ENCODE results near the gene ADAMTS12. TPM values are rescaled to one million over a fixed set of nuclear protein-coding genes. Genes with fewer than 3 reads are reported as not detected.

Gene ADAMTS12
- polyA plus RNA-seq, 3 donors: not detected

- Mint-ChIP-seq H3K9me3 (peaks cover 0 to 2% (median 0%) of the 10 kb centered on the region in 7 donors), H3K27me3 (ENCODE audit: low read depth in 3 of 3) (peaks cover 0 to 2% (median 0%) of the 10 kb centered on the region in 3 donors), H3K4me3 (no peak overlapping the region), H3K4me1 (no peaks in the 10 kb centered on the region), H3K27ac (no peak overlapping the region), H3K36me3 (no peaks in the 10 kb centered on the region)
- Histone ChIP-seq H3K9me3 (replicated peaks in 1 of 2; ENCODE audit: control insufficient read depth in 1 of 2, insufficient read depth in 1 of 2, low read length in 2 of 2) (no peaks in the 10 kb centered on the region), H3K27me3 (ENCODE audit: control insufficient read depth in 2 of 2, insufficient read depth in 2 of 2, low read length in 2 of 2) (no peaks in the 10 kb centered on the region), H3K4me3 (replicated peaks in 1 of 3; ENCODE audit: low read depth in 2 of 3, low read length in 3 of 3) (no peak overlapping the region), H3K79me2 (ENCODE audit: insufficient read depth, low read length) (no peaks in the 10 kb centered on the region), H2AFZ (ENCODE audit: insufficient read depth, low read depth, low read length, poor library complexity, severe bottlenecking) (no peak overlapping the region), H4K20me1 (ENCODE audit: insufficient read depth, low read length) (no peaks in the 10 kb centered on the region), H3K36me3 (replicated peaks in 1 of 2; ENCODE audit: control insufficient read depth in 1 of 2, insufficient read depth in 2 of 2, low read length in 2 of 2) (no peaks in the 10 kb centered on the region), H3K27ac (ENCODE audit: low read depth in 1 of 2, low read length in 2 of 2) (no peak overlapping the region), H3K4me2 (replicated peaks; ENCODE audit: extremely low read depth, low read length, poor library complexity, severe bottlenecking) (no peak overlapping the region), H3K9ac (ENCODE audit: insufficient read depth, low read length, poor library complexity, severe bottlenecking) (no peak overlapping the region), H3K4me1 (ENCODE audit: control insufficient read depth in 1 of 2, insufficient read depth in 2 of 2, low read length in 2 of 2) (no peaks in the 10 kb centered on the region)
- intact Hi-C loops (cut with micrococcal nuclease): loop anchor here in 1 of 2 donors (5.0 kb wide), 1 partner anchor 57 kb away; no protein-coding TSS in a partner anchor
- 95% methylated on average over 3 of the region's 3 CpGs for WGBS (ENCODE audit: insufficient coverage)
- TF ChIP-seq, protein P1, sequence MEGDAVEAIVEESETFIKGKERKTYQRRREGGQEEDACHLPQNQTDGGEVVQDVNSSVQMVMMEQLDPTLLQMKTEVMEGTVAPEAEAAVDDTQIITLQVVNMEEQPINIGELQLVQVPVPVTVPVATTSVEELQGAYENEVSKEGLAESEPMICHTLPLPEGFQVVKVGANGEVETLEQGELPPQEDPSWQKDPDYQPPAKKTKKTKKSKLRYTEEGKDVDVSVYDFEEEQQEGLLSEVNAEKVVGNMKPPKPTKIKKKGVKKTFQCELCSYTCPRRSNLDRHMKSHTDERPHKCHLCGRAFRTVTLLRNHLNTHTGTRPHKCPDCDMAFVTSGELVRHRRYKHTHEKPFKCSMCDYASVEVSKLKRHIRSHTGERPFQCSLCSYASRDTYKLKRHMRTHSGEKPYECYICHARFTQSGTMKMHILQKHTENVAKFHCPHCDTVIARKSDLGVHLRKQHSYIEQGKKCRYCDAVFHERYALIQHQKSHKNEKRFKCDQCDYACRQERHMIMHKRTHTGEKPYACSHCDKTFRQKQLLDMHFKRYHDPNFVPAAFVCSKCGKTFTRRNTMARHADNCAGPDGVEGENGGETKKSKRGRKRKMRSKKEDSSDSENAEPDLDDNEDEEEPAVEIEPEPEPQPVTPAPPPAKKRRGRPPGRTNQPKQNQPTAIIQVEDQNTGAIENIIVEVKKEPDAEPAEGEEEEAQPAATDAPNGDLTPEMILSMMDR (IDR thresholded peaks at IDR 0.05): no peak
- no peak for DNase-seq
Measured at GRCh38 chr5:33614039-33614438, 277.8 kb downstream of the ADAMTS12 start.

DNA sequence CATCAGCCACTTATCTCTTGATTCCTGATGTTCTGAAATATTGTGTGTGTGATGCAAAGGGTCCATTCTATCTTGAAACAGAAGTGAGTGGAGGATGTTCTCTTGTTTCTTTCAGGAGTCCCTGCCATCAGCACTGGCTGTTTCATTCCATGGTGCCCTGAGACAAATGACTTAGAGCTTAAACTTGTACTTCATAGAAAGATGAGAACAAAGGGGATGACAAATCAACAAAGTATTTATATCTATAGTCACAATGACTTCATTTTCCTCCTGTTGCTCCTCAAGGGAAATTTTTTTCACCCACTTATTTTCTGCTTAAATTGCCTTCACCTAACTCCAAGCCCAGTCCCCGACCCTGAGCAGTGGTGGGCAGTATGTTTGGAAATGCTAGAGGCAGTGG lies 279.4 kb downstream of the ADAMTS12 start:
- Mint-ChIP-seq H3K36me3 (no peaks in the 10 kb centered on the region), H3K4me3 (no peak overlapping the region), H3K9me3 (peaks cover 0 to 7% (median 0%) of the 10 kb centered on the region in 7 donors), H3K27ac (no peak overlapping the region), H3K4me1 (no peaks in the 10 kb centered on the region), H3K27me3 (ENCODE audit: low read depth in 3 of 3) (peaks cover 0 to 2% (median 1%) of the 10 kb centered on the region in 3 donors)
- no peaks in the 10 kb centered on the region for H4K20me1 ChIP-seq (ENCODE audit: insufficient read depth, low read length)
- WGBS (ENCODE audit: insufficient coverage): no CpG with 5 or more reads among the region's 1 CpG
- no peak for DNase-seq
- no peak overlapping the region for H2AFZ ChIP-seq (ENCODE audit: insufficient read depth, low read depth, low read length, poor library complexity, severe bottlenecking)
- H3K27me3 ChIP-seq (ENCODE audit: control insufficient read depth in 2 of 2, insufficient read depth in 2 of 2, low read length in 2 of 2): no peaks in the 10 kb centered on the region
- H3K36me3 ChIP-seq (replicated peaks in 1 of 2; ENCODE audit: control insufficient read depth in 1 of 2, insufficient read depth in 2 of 2, low read length in 2 of 2): no peaks in the 10 kb centered on the region
- no peaks in the 10 kb centered on the region for H3K9me3 ChIP-seq (replicated peaks in 1 of 2; ENCODE audit: control insufficient read depth in 1 of 2, insufficient read depth in 1 of 2, low read length in 2 of 2)
- H3K4me3 ChIP-seq (replicated peaks in 1 of 3; ENCODE audit: low read depth in 2 of 3, low read length in 3 of 3): no peak overlapping the region
- intact Hi-C loops (cut with micrococcal nuclease): loop anchor here in 1 of 2 donors (5.0 kb wide), 1 partner anchor 55 kb away; no protein-coding TSS in a partner anchor
- no peak overlapping the region for H3K9ac ChIP-seq (ENCODE audit: insufficient read depth, low read length, poor library complexity, severe bottlenecking)
- TF ChIP-seq, protein P1 (IDR thresholded peaks at IDR 0.05): no peak
- H3K79me2 ChIP-seq (ENCODE audit: insufficient read depth, low read length): no peaks in the 10 kb centered on the region
- H3K4me1 ChIP-seq (ENCODE audit: control insufficient read depth in 1 of 2, insufficient read depth in 2 of 2, low read length in 2 of 2): no peaks in the 10 kb centered on the region
- H3K4me2 ChIP-seq (replicated peaks; ENCODE audit: extremely low read depth, low read length, poor library complexity, severe bottlenecking): no peak overlapping the region
- no peak overlapping the region for H3K27ac ChIP-seq (ENCODE audit: low read depth in 1 of 2, low read length in 2 of 2)

Data from CD14-positive monocyte (primary cell).